Hippocampal formation (tissue), 2 donors: ENCODE data around the gene DBNL.

Source experiments
- DNase-seq, 2 donors: peaks; one replicate each; lab custom pipeline; 2025; lab: John Stamatoyannopoulos, UW

DBNL gene

DNA sequence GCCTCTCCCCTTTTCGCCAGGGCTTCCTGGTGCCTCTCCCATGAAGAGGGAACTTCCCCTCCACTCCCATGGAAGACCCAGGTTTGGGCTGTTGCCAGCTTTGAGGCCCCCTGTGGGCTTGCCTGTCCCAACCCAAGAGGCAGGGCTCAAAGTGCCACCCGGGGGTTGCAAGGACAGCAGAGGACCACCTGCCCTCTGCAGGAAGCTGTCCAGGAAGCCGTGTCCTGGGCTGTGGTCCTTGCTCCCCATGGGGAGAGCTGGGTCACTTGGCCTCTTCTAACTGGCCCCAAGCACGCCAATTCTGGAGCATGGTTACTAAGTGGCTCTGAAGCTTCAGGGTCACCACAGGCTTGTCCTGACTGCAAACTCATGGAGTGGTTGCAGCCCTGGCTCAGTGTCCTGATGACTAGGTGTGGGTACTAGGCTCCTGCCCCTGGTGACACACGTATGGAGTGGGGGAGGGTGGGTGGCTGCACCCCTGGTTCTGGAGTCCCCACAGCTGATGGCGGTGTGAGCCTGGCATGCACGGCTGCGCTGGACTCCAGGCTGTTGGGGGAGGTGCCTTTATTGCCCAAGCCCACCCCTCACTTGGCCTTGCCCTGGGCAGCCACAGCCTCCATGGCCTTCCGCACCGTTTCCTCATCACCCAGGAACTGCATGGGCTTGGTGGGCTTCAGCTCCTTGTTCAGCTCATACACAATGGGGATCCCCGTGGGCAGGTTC lies 17.8 kb downstream of the DBNL start:
- DNase-seq: no peak

GRCh38 chr7:44062903-44063295 lies 18.4 kb downstream of the DBNL start:
- no peak for DNase-seq

- DNase-seq: no peak
These were observed 19.0 kb downstream of the DBNL start for GRCh38 chr7:44063547-44063893.

GRCh38 chr7:44063894-44064651 lies 19.6 kb downstream of the DBNL start:
- DNase-seq: no peak

GRCh38 chr7:44064791-44065430 lies 20.4 kb downstream of the DBNL start:
- no peak for DNase-seq

GRCh38 chr7:44065431-44066110 lies 21.1 kb downstream of the DBNL start, which contains the start of gene PGAM2:
TSS of gene PGAM2 (minus strand) at chr7:44065567. CDS start at chr7:44065529, 38 bp downstream.
- peak; percentile 38 to 51 for DNase-seq

DNA sequence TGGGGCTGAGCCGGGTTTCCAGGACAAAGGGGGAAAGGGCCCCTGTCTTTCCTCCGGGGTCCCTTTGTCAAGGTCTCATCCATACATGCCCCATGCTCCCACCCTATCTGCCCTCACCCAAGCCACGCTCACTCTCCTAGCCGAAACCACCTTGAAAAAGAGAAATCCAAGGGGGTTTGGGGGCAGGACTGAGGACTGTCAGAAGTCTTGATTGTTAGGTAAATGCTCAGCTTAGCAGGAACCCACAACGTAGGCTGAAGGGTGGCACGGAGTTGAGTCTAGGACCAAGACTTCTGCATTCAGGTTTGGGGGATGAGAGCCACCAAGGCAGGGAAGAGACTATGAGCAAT lies 21.6 kb downstream of the DBNL start:
- no peak for DNase-seq

GRCh38 chr7:44066494-44067063 lies 22.1 kb downstream of the DBNL start:
- DNase-seq: no peak

DNA sequence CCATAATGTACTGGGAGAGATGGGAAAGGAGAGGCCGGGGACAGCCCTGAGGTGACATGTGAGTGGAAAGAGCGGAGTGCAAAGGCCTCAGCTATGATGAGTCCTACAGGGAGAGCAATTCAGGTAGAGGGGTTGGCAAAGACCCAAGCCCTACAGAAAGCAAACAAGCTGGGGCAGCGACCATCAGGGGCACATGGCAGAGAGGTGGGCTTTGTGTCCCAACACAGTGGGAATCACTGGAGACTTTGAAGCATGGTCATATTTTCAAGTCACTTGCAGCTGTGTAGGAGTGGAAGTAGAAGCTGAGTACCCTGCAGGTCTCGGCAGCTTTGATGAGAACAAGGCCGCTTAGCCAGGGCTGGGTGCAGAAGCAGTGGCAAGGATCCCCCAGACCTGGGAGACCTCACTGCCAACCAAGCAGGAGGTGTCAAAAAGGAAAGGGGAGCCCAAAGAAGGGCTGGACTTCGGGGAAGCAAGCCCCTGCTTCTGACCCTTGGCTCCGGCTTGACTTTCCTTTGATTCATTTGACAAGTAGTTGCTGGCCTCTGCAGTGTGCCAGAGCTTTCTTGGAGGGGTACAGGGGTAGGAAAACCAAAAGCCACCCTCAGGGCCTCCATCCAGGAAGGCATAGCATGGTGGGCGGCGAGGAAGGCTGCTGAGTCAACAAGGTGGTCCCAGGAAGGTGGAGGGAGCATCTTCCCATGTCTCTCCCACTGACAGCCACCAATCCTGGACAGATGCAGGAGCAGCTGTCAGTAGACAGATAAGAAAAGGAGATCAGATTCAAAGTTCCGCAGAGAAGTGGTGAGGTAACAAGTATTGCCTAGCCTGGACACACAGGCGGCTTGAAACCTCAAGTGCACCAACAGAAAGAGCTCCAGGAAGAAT lies 22.8 kb downstream of the DBNL start:
- no peak for DNase-seq

DNA sequence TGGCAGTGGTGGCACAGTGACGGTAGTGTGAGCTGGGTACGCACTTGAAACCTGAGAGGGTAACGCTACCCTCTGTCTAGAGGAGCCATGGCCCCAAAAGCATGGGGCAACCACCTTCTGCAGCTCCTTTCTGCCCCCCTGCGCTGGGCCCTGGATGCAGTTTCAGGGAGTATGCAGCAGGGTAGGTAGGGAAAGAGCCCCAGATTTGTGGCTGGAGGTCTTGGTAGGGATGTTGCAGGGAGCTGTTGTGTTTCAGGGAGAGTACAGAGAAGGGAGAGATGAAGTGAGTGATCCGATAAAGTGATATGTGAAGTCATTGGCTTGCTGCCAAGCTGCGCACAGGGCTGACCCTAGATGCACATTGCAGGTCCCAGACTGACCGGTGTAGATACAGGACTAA lies 23.6 kb downstream of the DBNL start:
- DNase-seq: no peak

DNA sequence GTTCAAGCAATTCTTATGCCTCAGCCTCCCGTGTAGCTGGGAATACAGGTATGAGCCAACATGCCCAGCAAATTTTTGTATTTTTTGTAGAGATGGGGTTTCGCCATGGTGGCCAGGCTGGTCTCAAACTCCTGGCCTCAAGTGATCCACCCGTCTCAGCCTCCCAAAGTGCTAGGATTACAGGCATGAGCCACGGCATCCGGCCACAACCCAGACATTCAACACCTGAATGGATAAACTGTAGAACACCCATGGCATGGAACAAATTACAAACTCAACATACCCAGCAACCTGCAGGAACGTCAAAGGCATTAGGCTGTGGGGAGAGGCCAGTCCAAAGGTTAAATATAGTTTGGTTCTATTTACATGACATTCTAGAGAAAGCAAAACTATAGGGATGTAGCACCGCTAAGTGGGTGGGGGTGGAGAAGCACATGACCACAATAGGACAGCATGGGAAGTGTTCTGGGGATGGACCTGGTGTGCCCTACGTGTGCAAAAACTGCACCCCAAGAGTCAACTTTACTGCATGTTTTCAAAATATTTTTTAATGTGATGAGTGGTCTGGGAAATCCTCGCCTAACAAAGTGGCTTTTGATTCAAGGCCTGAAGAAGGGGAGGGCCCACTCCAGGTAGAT lies 27.3 kb downstream of the DBNL start:
- DNase-seq: no peak

GRCh38 chr7:44072364-44073231 lies 28.1 kb downstream of the DBNL start:
- DNase-seq: peak in 1 of 2 donors; percentile 13

GRCh38 chr7:44073664-44074348 lies 29.3 kb downstream of the DBNL start:
- peak; percentile 69 to 70 for DNase-seq

GRCh38 chr7:44074349-44074695 lies 29.8 kb downstream of the DBNL start:
- no peak for DNase-seq

DNA sequence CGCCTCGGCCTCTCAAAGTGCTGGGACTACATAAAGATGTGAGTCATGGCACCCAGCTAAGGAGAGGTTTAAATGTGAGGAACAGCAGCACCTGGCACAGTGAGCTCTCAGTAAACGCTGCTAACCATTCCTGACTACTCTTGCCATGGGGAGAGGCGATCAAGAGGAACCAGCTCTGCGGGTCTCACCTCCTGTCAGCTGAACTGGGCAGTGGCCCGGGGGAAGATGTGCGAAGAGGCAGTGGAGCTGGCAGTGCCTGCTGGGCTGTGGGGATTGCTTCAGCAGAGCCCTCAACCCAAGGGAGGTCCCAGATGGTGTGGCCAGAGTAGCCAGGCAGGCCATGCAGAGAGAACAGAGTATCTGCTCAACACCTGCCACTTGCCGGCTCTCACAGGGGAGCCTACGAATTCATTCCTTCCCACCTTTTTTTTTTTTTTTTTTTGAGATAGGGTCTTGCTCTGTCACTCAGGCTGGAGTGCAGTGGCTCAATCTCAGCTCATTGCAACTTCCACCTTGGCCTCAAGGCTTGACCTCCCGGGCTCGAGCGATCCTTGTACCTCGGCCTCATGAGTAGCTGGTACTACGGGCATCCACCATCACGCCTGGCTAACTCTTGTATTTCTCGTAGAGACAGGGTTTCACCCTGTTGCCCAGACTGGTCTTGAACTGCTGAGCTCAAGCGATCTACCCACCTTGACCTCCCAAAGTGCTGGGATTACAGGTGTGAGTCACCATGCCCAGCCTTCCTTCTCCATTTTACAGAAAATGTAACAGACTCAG lies 31.0 kb downstream of the DBNL start:
- DNase-seq: no peak

GRCh38 chr7:44076101-44076895 lies 31.8 kb downstream of the DBNL start:
- DNase-seq: no peak

DNA sequence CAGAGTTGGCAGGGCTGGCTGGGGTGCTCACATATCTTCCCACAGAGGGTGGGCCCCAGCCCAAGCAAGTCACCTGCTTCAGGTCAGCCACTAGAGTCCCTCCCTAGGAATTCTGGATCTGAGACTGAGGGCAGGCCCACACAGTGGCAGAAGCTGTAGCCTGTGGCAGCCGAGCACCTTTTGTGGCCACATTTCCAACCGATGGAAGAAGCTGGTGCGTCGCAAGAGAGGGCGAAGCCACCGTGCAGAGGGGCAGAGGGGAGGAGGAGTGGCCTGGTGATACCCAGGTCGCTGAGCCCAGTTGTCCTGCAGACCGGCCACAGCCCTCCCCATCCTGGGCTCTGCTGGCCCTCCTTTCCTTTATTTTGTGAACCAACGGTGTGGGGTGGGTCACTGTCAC lies 32.6 kb downstream of the DBNL start:
- no peak for DNase-seq

DNA sequence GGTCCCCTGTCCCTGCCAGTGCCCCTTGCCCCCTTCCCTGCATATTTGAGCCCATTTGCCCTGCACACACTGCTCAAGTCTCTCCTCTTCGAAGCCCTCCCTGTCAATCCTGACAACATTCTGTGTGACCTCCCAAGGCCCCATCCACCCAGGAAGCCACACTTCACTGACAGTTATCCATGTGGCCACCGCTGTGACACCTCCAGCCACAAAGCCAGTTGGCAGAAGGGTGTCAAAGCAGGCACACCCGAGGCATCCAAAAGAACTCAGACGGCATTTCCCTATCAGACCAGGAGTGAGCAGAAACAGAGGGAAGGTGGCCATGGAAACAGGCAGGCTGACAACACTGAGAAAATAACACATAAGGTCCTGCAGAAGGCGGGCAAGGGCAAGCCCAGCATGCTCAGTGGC lies 33.2 kb downstream of the DBNL start:
- no peak for DNase-seq
